Activated CD4-positive, CD25-positive, alpha-beta regulatory T cell treated with anti-CD3 and anti-CD28 coated beads, Interleukin-2, amount 50 U/mL, for 72 hours (primary cell): ENCODE measurements around the gene UTF1.

Experiments
- DNase-seq: peaks from one replicate; pipeline ENCODE4 v3.0.0; 2021

The UTF1 gene

GRCh38 chr10:133196936-133197758, 32.9 kb upstream of the UTF1 start:
- no peak for DNase-seq

GRCh38 chr10:133197786-133198185, 32.2 kb upstream of the UTF1 start:
- DNase-seq = no peak

GRCh38 chr10:133198206-133198605, 31.8 kb upstream of the UTF1 start:
- no peak for DNase-seq

GRCh38 chr10:133198621-133199487, 31.2 kb upstream of the UTF1 start:
- DNase-seq = no peak

- no peak for DNase-seq
Measured at GRCh38 chr10:133199488-133199885, 30.5 kb upstream of the UTF1 start.

GRCh38 chr10:133199992-133200611, 29.9 kb upstream of the UTF1 start:
- DNase-seq = no peak

GRCh38 chr10:133200621-133201031, 29.4 kb upstream of the UTF1 start:
- DNase-seq = no peak

GRCh38 chr10:133201151-133201947, 28.7 kb upstream of the UTF1 start:
- DNase-seq = no peak

- no peak for DNase-seq
Measured at GRCh38 chr10:133201948-133202725, 27.9 kb upstream of the UTF1 start.

- DNase-seq = no peak
Measured at GRCh38 chr10:133202778-133203651, 27.0 kb upstream of the UTF1 start.

- no peak for DNase-seq
Measured at GRCh38 chr10:133203652-133204195, 26.3 kb upstream of the UTF1 start.

- DNase-seq = no peak
Measured at GRCh38 chr10:133204226-133205015, 25.6 kb upstream of the UTF1 start.

- no peak for DNase-seq
Measured at GRCh38 chr10:133205146-133205545, 24.9 kb upstream of the UTF1 start.

- DNase-seq = no peak
Measured at GRCh38 chr10:133206356-133207040, 23.5 kb upstream of the UTF1 start.

- no peak for DNase-seq
Measured at GRCh38 chr10:133207041-133207600, 22.9 kb upstream of the UTF1 start.

- DNase-seq = no peak
Measured at GRCh38 chr10:133207627-133208026, 22.4 kb upstream of the UTF1 start.

GRCh38 chr10:133208466-133208865, 21.6 kb upstream of the UTF1 start:
- no peak for DNase-seq

GRCh38 chr10:133209117-133209516, 20.9 kb upstream of the UTF1 start:
- no peak for DNase-seq

- no peak for DNase-seq
Measured at GRCh38 chr10:133209641-133210040, 20.4 kb upstream of the UTF1 start.
